GM12892 (cell line): ENCODE results near the gene NR1I2.

Experiments used
- POLR2A ChIP-seq: IDR thresholded peaks from 2 replicates; pipeline ENCODE4 v1.6.1; 2011; ENCODE audit warnings: low read depth, low read length, control low read depth
- TAF1 ChIP-seq: IDR thresholded peaks from 2 replicates; pipeline ENCODE4 v1.6.1; 2011; ENCODE audit warnings: low read depth, mild to moderate bottlenecking, control low read depth, low read length, borderline replicate concordance

- TF ChIP-seq POLR2A (no peak), TAF1 (no peak)
These were observed 3.7 kb upstream of the NR1I2 start for GRCh38 chr3:119778176-119778575.
